HG02970 (cell line): ENCODE data around the gene ARHGEF12.

ENCODE experiments used
- ATAC-seq: cut with Tn5 transposase; IDR thresholded peaks from one replicate; pipeline ENCODE4 v1.9.1; 2021; ENCODE audit warnings: mild to moderate bottlenecking, moderate library complexity, moderate number of reproducible peaks; ENCODE audit not compliant: unreplicated experiment, low FRiP score

ARHGEF12 gene

GRCh38 chr11:120409655-120410054 is 73.4 kb downstream of the ARHGEF12 start:
- ATAC-seq: no peak

- ATAC-seq: no peak
Measured at GRCh38 chr11:120410622-120411380, 74.6 kb downstream of the ARHGEF12 start.

DNA sequence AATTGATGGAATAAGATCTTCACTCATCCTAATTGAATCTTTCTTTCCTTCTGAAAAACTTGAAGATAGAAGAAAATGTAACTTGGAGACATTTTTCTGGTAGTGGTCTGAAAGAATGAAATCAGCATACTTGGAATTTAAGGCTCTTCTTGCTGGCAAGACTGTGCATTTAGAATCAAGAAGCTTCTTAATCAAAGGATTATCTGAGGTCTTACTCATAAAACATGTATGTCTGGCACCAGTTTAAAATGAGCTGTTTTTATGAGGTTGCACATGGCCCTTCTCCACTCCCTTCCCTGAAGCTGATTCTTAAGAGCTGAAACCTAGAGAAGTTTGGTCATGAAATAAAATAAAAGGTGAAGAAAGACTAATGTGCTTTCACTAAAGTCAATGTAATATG is 77.3 kb downstream of the ARHGEF12 start:
- ATAC-seq: no peak

DNA sequence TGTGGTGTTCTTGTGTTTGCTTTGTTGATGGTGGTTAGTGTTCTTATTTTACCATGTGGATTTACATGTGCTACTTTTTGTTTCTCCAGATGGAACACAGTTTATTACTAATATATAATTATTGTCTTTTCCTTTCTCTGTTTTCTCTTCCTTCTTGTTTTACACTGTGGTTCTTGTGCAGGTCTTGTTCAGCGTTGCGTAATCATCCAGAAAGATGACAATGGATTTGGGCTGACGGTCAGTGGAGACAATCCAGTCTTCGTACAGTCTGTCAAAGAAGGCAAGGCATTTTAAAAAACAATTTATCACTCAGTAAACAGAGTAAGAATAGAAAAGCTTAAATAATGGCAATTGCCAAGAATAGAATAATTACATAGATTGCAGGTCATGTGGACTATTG is 84.4 kb downstream of the ARHGEF12 start:
- no peak for ATAC-seq

DNA sequence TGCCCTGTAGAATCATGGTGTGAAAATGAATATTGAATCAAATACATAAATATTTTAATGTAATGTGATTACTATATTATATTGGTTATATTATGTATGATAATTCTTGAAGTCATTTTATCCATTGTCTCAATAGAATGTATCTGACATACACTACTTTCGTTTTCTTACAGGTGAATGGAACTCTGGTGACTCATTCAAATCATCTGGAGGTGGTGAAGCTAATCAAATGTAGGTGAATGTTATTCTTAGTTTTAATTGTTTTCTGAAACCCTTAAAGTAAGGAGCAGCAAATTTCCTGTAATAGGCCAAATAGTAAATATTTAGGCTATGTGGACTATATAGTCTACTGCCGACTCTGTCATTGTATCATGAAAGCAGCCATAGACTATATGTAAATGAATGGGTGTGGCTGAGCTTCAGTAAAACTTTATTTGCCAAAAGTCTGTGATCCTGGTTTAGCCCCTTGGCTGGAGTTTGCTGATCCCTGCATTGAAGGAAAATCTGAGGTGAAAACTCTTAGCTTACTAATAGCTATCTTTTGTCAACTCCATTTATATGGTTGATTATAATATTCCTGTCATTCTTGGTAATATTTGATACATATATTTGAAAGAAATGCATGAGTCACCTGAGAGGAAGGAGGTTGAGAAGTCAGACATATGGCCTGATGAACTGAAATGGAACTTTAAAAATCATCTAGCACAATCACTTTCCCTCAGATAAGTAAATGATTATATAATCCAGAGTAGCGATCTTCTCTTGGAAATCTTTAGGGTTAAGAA is 88.2 kb downstream of the ARHGEF12 start:
- no peak for ATAC-seq

DNA sequence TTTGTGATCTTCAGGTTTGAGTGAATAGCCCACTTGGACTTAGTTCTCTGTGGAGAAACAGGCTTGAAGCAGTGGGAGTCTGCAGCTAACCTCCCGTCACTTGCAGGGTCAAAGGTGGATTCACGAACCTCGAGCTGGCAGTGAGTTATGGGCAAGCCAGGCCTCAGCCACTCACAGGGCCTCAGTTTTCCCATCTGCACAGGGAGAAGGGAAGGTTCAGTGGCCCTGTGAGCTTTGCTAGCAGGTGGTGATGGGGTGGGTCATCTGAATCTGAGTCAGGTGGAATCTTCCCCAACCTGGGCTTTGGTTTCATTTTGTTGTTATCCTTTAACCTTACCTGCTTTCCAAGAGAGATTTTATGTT is 88.7 kb downstream of the ARHGEF12 start:
- no peak for ATAC-seq

DNA sequence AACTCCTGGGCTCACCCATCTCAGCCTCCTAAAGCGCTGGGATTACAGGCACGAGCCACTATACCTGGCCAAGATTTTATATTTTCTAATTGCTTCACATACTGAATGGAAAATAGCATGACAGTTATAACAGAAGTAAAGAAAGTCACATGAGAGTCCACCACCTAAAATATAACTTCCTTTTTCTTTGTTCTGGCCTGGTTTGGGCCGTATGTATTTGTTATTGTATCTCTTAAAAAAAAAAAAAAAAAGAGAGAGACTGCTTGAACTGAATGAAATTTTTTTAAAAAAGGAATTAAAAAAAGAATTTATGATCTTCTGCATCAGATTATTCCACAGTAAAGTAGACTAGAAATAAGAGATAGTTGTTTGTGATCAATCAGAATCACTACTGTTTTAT is 89.3 kb downstream of the ARHGEF12 start:
- ATAC-seq: no peak

- no peak for ATAC-seq
Measured at GRCh38 chr11:120430146-120430545, 93.9 kb downstream of the ARHGEF12 start.

DNA sequence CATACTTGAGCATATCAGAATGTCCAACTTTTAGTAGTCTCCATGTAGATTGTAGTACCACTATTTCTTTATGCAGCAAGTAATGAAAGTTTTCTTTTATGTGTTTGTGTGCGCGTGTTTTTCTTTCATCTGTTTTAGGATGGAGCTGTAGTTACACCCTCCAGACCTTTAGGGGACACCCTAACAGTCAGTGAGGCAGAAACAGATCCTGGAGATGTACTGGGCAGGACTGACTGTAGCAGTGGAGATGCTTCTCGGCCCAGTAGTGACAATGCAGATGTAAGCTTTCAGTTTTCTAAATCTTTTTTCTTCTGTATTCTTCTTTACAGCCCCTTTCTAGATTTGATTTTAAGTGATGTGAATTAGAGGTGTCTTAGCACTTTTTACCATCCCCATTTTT is 95.4 kb downstream of the ARHGEF12 start:
- no peak for ATAC-seq

- no peak for ATAC-seq
Measured at GRCh38 chr11:120432056-120433018, 96.1 kb downstream of the ARHGEF12 start.

GRCh38 chr11:120441592-120441991 is 105.4 kb downstream of the ARHGEF12 start:
- no peak for ATAC-seq

- no peak for ATAC-seq
Measured at GRCh38 chr11:120442031-120442430, 105.8 kb downstream of the ARHGEF12 start.

DNA sequence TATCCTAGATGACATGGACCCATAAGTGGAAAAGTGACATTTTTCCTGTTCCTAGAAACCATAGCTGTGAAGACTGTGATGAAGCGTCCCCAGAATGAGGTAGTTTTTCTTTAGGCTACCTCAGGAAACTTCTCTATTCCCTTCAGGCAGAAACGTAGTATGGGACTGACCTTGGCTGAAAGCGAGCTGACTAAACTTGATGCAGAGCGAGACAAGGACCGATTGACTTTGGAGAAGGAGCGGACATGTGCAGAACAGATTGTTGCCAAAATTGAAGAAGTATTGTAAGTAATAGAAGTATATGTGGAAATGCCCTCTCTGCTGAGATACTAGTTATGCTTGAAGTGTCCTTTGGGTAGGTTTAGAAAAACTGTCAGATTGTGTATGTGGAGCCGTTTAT is 110.6 kb downstream of the ARHGEF12 start:
- ATAC-seq: no peak

DNA sequence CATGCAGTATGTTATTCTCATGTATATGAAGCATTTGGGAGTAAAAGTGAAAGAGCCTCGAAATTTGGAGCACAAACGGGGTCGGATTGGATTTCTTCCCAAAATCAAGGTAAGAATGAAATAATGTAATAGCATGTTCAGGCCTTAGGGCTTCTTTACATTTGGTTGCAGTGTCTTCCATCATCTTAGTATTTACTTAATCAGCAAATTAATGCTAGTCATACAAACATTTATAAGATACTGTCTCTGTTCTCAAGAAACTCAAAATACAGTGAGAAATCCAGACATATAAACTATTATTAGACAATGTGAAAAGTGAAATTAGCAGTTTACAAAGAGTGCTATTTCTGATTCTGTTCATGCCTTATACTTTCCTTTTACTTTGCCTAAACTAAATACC is 112.0 kb downstream of the ARHGEF12 start:
- no peak for ATAC-seq

DNA sequence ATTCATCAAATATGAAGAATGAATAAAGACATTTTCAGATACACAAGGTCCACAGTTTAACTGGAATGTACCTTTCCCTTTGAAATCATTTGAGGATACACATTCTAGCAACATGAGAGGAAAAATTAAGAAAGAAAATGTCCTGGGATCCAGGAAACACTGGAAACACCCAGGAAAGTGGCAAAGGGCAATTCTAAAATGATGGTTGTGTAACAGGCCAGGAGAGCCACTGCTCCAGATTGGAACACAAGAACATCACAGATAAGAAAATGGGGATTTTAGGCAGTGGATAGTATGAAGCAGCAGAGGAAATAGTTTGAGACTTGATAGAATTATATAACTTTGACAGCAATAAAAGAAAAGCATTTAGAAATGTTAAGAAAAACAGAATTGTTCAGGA is 119.3 kb downstream of the ARHGEF12 start:
- no peak for ATAC-seq

GRCh38 chr11:120457996-120458395 is 121.8 kb downstream of the ARHGEF12 start:
- ATAC-seq: no peak

- ATAC-seq: no peak
Measured at GRCh38 chr11:120462825-120463224, 126.6 kb downstream of the ARHGEF12 start.

- no peak for ATAC-seq
Measured at GRCh38 chr11:120465921-120466534, 129.8 kb downstream of the ARHGEF12 start.

DNA sequence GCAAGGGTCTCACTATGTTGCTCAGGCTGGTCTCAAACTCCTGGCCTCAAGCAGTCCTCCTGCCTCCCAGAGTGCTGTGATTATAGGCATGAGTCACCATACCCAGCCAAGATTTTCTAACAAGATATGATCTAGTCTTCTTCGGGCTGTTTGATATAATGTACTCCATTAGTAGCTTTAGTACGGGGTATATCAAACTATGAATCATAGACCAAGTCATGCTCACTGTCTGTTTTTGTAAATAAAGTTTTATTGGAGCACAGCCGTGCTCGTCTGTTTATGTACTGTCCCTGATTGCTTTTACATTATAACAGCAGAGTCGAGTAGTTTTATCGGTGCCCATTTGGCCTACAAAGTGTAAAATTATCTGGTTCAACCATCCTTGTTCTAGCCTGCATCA is 131.4 kb downstream of the ARHGEF12 start:
- ATAC-seq: no peak

DNA sequence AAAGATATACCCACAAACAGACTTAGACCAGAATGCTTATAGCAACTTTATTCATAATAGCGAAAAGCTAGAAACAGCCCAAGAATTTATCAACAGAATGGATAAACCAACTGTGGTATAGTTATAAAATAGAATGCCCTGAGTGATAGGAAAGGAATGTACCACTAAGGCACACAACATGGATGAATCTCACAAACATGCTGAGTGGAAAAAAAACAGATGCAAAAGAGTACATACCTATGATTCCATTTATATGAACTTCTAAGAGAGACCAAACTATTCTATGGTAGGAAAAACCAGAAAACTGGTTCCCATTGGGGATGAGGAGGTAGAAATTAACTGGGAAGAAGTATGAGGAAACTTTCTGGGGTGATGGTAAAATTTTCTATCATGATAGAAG is 134.9 kb downstream of the ARHGEF12 start:
- no peak for ATAC-seq
